Measurements from ENCODE around the gene TM7SF2. TPM values are rescaled to one million over a fixed set of nuclear protein-coding genes. Genes with fewer than 3 reads are reported as not detected.

TM7SF2 gene
- total RNA-seq, 4 donors from 2014 or later = 29.4 to 59.5 (median 42.3) TPM

- TF ChIP-seq EP300 (IDR thresholded peaks at IDR 0.05; ENCODE audit: low read depth) (no peak), CTCF (IDR thresholded peaks at IDR 0.05) (no peak), POLR2AphosphoS5 (IDR thresholded peaks at IDR 0.05) (no peak), POLR2A (IDR thresholded peaks at IDR 0.05) (no peak)
- WGBS, 2 donors (ENCODE audit: low coverage in 1 of 2) = 93% methylated on average over 12 of the region's 12 CpGs; no CpG with 5 or more reads in 1 of the 2 donors
- intact Hi-C loops (cut with DNase I; ENCODE audit: low total_unique reads) (no loop called here), in situ Hi-C loops (cut with MboI; ENCODE audit: low pct_ligation_motif_present in 1 of 4, low pct_unique_long_range_greater_than_20kb in 1 of 4, low sequenced_read_pairs in 3 of 4) (no loop called here)
- H3K4me1 ChIP-seq = peaks cover 11 to 22% (median 18%) of the 10 kb centered on the region in 4 donors
- no peak overlapping the region for H3K27ac ChIP-seq
- H3K9me3 ChIP-seq = no peaks in the 10 kb centered on the region
- no peaks in the 10 kb centered on the region for H3K27me3 ChIP-seq
- H3K4me3 ChIP-seq = no peak overlapping the region
- no peak for DNase-seq
- peaks cover 0 to 60% (median 29%) of the 10 kb centered on the region in 4 donors for H3K36me3 ChIP-seq
Observed at GRCh38 chr11:65125197-65126056, 13.8 kb downstream of the TM7SF2 start.

- H3K4me3 ChIP-seq = no peak overlapping the region
- intact Hi-C loops (cut with DNase I; ENCODE audit: low total_unique reads) (no loop called here), in situ Hi-C loops (cut with MboI; ENCODE audit: low pct_ligation_motif_present in 1 of 4, low pct_unique_long_range_greater_than_20kb in 1 of 4, low sequenced_read_pairs in 3 of 4) (no loop called here)
- H3K9me3 ChIP-seq = no peaks in the 10 kb centered on the region
- WGBS, 2 donors (ENCODE audit: low coverage in 1 of 2) = 87% methylated on average over 5 of the region's 6 CpGs; no CpG with 5 or more reads in 1 of the 2 donors
- no peaks in the 10 kb centered on the region for H3K27me3 ChIP-seq
- H3K27ac ChIP-seq = no peak overlapping the region
- peaks cover 5 to 12% (median 9%) of the 10 kb centered on the region in 4 donors for H3K4me1 ChIP-seq
- DNase-seq = no peak
- H3K36me3 ChIP-seq = peaks cover 0 to 69% (median 33%) of the 10 kb centered on the region in 4 donors
- no peak for TF ChIP-seq POLR2AphosphoS5 (IDR thresholded peaks at IDR 0.05)
- TF ChIP-seq EP300 (IDR thresholded peaks at IDR 0.05; ENCODE audit: low read depth) = no peak
- no peak for TF ChIP-seq POLR2A (IDR thresholded peaks at IDR 0.05)
- TF ChIP-seq CTCF (IDR thresholded peaks at IDR 0.05) = no peak
Observed at GRCh38 chr11:65126624-65127274, 15.1 kb downstream of the TM7SF2 start.

- no peak for DNase-seq
- Histone ChIP-seq H3K9me3 (no peaks in the 10 kb centered on the region), H3K36me3 (peaks cover 0 to 72% (median 36%) of the 10 kb centered on the region in 4 donors), H3K4me1 (peaks cover 7 to 17% (median 11%) of the 10 kb centered on the region in 4 donors), H3K4me3 (no peak overlapping the region), H3K27me3 (no peaks in the 10 kb centered on the region), H3K27ac (no peak overlapping the region)
- no peak for TF ChIP-seq POLR2AphosphoS5 (IDR thresholded peaks at IDR 0.05)
- no peak for TF ChIP-seq POLR2A (IDR thresholded peaks at IDR 0.05)
- TF ChIP-seq EP300 (IDR thresholded peaks at IDR 0.05; ENCODE audit: low read depth) = no peak
- TF ChIP-seq CTCF (IDR thresholded peaks at IDR 0.05) = no peak
- WGBS, 2 donors (ENCODE audit: low coverage in 1 of 2) = 11 to 86% methylated on average over 1 to 12 of the region's 12 CpGs
- in situ Hi-C loops (cut with MboI; ENCODE audit: low pct_ligation_motif_present in 1 of 4, low pct_unique_long_range_greater_than_20kb in 1 of 4, low sequenced_read_pairs in 3 of 4) (no loop called here), intact Hi-C loops (cut with DNase I; ENCODE audit: low total_unique reads) (no loop called here)
Observed at GRCh38 chr11:65127473-65128181, 16.0 kb downstream of the TM7SF2 start.
